Activated CD4-positive, alpha-beta T cell treated with anti-CD3 and anti-CD28 coated beads, Interleukin-2, amount 50 U/mL, for 1 hour (primary cell): ENCODE measurements around the gene CRY2.
"Not testable (repeated sequence)": the region's sequence is repeated elsewhere in the genome, so short reads cannot be mapped to it uniquely, and the experiment has no call there.

Experiments used
- DNase-seq: peaks from one replicate; pipeline ENCODE4 v3.0.0-alpha.2; 2020

CRY2 gene

GRCh38 chr11:45811571-45812290, 35.5 kb upstream of the CRY2 start:
- no peak for DNase-seq

- DNase-seq: no peak
Observed at GRCh38 chr11:45812581-45813548, 34.4 kb upstream of the CRY2 start.

- no peak for DNase-seq
Observed at GRCh38 chr11:45815747-45816146, 31.5 kb upstream of the CRY2 start.

GRCh38 chr11:45816614-45817013, 30.7 kb upstream of the CRY2 start:
- no peak for DNase-seq

GRCh38 chr11:45817191-45817590, 30.1 kb upstream of the CRY2 start:
- no peak for DNase-seq

- DNase-seq: no peak
Observed at GRCh38 chr11:45818961-45819605, 28.2 kb upstream of the CRY2 start.

GRCh38 chr11:45820211-45820857, 26.9 kb upstream of the CRY2 start:
- DNase-seq: no peak

GRCh38 chr11:45826492-45826891, 20.8 kb upstream of the CRY2 start:
- not testable (repeated sequence) for DNase-seq

GRCh38 chr11:45827123-45827522, 20.2 kb upstream of the CRY2 start:
- no peak for DNase-seq

- DNase-seq: no peak
Observed at GRCh38 chr11:45828996-45829395, 18.3 kb upstream of the CRY2 start.

GRCh38 chr11:45830596-45830995, 16.7 kb upstream of the CRY2 start:
- DNase-seq: no peak

- DNase-seq: no peak
Observed at GRCh38 chr11:45832811-45833441, 14.3 kb upstream of the CRY2 start.

GRCh38 chr11:45833761-45834160, 13.5 kb upstream of the CRY2 start:
- no peak for DNase-seq

GRCh38 chr11:45834298-45834756, 12.9 kb upstream of the CRY2 start:
- DNase-seq: no peak

GRCh38 chr11:45839204-45839603, 8.1 kb upstream of the CRY2 start:
- DNase-seq: no peak

- not testable (repeated sequence) for DNase-seq
Observed at GRCh38 chr11:45840251-45840650, 7.0 kb upstream of the CRY2 start.

GRCh38 chr11:45843158-45843924, 3.9 kb upstream of the CRY2 start:
- DNase-seq: peak; percentile 88

- no peak for DNase-seq
Observed at GRCh38 chr11:45844822-45845578, 2.3 kb upstream of the CRY2 start.

- no peak for DNase-seq
Observed at GRCh38 chr11:45846174-45846675, 1.1 kb upstream of the CRY2 start.

- DNase-seq: peak; percentile 24
Observed at GRCh38 chr11:45847911-45848316, 639 bp downstream of the CRY2 start.
